MCF 10A (cell line): Measurements from ENCODE around the gene CRYBB3. TPM values are rescaled to one million over a fixed set of nuclear protein-coding genes. Genes with fewer than 3 reads are reported as not detected.

Source experiments
- BruUV-seq: library from RNA; stranded (reverse); fragments of 400-500 nt; replicated peaks from 2 replicates; lab custom pipeline; 2021; lab: Mats Ljungman, UMichigan
- CTCF ChIA-PET: fragments of 300-600 bp; sonication (Branson Sonifier 250); formaldehyde crosslinking; extraction: SDS; loops from one replicate; lab custom pipeline; 2021; ENCODE audit warnings: antibody characterized with exemption, inconsistent platforms; lab: Yijun Ruan, JAX
- POLR2A ChIA-PET: fragments of 300-600, 350-650 bp; sonication (Branson Sonifier 250); formaldehyde crosslinking; extraction: SDS; loops from one replicate; lab custom pipeline; 2020; ENCODE audit warnings: antibody characterized with exemption, inconsistent platforms; lab: Yijun Ruan, JAX
- DNase-seq: peaks from one replicate; pipeline ENCODE4 v3.0.0-alpha.2; 2018; ENCODE audit not compliant: unreplicated experiment
- H3K27ac Mint-ChIP-seq: one replicate; pipeline ENCODE4 v1.8.0; 2022; ENCODE audit warnings: mild to moderate bottlenecking, low read depth, mixed read lengths; ENCODE audit not compliant: unreplicated experiment
- H3K27me3 Mint-ChIP-seq: one replicate; pipeline ENCODE4 v1.8.0; 2022; ENCODE audit warnings: mixed read lengths; ENCODE audit not compliant: insufficient read depth, unreplicated experiment
- H3K36me3 Mint-ChIP-seq: one replicate; pipeline ENCODE4 v1.8.0; 2022; ENCODE audit warnings: mild to moderate bottlenecking, moderate library complexity, mixed read lengths; ENCODE audit not compliant: insufficient read depth, unreplicated experiment
- H3K4me1 Mint-ChIP-seq: one replicate; pipeline ENCODE4 v1.8.0; 2022; ENCODE audit warnings: mixed read lengths; ENCODE audit not compliant: insufficient read depth, unreplicated experiment
- H3K4me3 Mint-ChIP-seq: one replicate; pipeline ENCODE4 v1.8.0; 2022; ENCODE audit warnings: mild to moderate bottlenecking, moderate library complexity, mixed read lengths; ENCODE audit not compliant: unreplicated experiment
- H3K9me3 Mint-ChIP-seq: one replicate; pipeline ENCODE4 v1.8.0; 2022; ENCODE audit warnings: mixed read lengths; ENCODE audit not compliant: unreplicated experiment
- intact Hi-C: fragments of 100-400 bp; cut with micrococcal nuclease; formaldehyde crosslinking; loops from 2 replicates; pipeline ENCODE4 v1.14.1; 2022
- total RNA-seq: library from RNA; stranded (reverse); gene quantifications from 2 replicates; pipeline ENCODE4 v1.2.3, GENCODE V29; 2022
- TF ChIP-seq, protein P1 (sequence below): fragments of 200-600 bp; IDR thresholded peaks from one replicate; pipeline ENCODE4 v1.8.0; 2022; ENCODE audit warnings: antibody characterized with exemption, mild to moderate bottlenecking; ENCODE audit not compliant: unreplicated experiment

The CRYBB3 gene
- total RNA-seq, 1 experiment from 2014 or later: 0.61 TPM

DNA sequence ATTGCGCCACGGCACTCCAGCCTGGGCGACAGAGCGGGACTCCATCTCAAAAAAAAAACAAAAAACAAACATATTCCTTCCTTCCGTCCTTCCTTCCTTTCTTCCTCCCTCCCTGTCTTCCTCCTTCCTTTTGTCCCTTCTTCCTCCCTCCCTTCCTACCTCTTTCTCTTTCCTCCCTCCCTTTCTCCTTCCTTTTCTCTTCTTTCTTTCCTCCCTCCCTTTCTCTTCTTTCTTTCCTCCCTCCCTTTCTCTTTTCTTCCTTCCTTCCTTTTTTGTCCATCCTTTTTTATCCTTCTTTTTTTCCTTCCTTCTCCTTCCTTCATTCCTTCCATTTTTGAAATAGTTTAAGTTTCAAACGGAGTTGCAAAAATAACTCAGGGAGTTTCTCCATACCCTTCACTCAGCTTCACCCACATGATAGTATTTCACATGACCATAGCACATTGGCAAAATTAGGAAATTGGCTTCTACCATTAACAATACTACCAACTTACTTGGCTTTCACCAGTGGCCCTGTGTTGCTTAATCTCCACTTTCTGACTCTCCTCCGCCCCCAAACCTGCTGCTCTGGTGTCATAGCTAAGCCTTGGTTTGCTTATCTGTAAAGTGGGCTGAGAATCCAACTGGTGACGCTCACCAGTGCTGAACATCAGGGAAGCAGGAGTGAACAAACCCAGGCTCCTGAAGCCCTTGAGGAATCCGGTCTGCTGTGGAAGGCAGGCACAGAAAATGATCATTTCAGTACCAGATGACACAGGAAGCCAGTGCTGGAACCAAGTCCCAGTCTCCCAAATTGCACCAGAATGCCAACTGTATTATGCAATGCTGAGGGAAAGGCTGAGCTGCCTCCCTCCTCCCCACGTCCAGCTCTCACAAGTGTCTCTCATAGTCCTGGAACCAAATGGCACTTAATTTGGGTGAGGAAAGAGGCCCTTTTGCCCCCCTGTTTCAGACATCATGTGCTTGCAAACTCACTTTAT lies 17.2 kb upstream of the CRYBB3 start:
- H3K27me3 Mint-ChIP-seq: no peaks in the 10 kb centered on the region
- H3K36me3 Mint-ChIP-seq: peaks cover 93% of the 10 kb centered on the region
- H3K4me1 Mint-ChIP-seq: peaks cover 8% of the 10 kb centered on the region
- no peak overlapping the region for H3K4me3 Mint-ChIP-seq
- TF ChIP-seq, protein P1, sequence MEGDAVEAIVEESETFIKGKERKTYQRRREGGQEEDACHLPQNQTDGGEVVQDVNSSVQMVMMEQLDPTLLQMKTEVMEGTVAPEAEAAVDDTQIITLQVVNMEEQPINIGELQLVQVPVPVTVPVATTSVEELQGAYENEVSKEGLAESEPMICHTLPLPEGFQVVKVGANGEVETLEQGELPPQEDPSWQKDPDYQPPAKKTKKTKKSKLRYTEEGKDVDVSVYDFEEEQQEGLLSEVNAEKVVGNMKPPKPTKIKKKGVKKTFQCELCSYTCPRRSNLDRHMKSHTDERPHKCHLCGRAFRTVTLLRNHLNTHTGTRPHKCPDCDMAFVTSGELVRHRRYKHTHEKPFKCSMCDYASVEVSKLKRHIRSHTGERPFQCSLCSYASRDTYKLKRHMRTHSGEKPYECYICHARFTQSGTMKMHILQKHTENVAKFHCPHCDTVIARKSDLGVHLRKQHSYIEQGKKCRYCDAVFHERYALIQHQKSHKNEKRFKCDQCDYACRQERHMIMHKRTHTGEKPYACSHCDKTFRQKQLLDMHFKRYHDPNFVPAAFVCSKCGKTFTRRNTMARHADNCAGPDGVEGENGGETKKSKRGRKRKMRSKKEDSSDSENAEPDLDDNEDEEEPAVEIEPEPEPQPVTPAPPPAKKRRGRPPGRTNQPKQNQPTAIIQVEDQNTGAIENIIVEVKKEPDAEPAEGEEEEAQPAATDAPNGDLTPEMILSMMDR: no peak
- ChIA-PET CTCF (interaction anchor here (1.0 to 1.6 kb wide), 2 partner anchors 20 to 72 kb away, joined by 3 read pairs; no protein-coding TSS in a partner anchor), POLR2A (interaction anchor here (0.7 kb wide), 1 partner anchor 564 kb away, joined by 3 read pairs; no protein-coding TSS in a partner anchor)
- H3K9me3 Mint-ChIP-seq: no peaks in the 10 kb centered on the region
- no TSS peak for BruUV-seq
- DNase-seq: no peak
- peak overlapping the region; percentile 65 for H3K27ac Mint-ChIP-seq
- intact Hi-C loops: no loop called here

DNA sequence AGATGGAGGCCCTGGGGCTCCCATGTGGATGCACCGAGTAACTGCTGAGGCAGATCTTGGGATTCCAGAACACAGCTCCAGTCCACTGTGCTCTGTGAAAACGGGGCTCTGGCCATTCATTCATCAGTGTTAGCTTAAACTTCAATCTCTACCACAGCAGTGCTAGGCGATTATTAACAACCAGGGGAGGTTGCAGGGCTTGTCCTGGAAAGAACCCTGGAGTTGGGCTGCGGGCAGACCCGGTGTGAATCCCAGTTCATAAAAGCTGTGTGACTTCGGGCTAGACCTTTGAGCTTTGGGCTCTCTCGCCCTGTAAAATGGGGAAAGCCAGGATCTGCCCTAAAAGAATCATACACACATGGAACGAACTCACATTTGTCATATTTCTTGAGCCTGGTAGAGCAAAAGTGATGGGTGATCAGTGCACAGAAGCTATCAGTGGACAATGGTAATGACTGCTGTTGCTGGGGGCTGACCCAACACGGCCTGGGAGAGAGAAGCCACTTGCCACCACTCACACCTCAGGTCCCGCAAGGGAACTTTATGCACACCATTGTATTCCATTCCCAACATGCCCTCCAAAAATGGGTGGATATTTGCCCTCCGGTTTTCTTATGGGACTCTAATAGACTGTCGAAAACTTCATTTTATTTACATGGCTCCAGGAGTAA lies 15.6 kb upstream of the CRYBB3 start:
- no TSS peak for BruUV-seq
- Mint-ChIP-seq H3K27ac (no peak overlapping the region), H3K4me3 (no peak overlapping the region), H3K9me3 (no peaks in the 10 kb centered on the region), H3K27me3 (no peaks in the 10 kb centered on the region), H3K36me3 (peaks cover 93% of the 10 kb centered on the region), H3K4me1 (peaks cover 8% of the 10 kb centered on the region)
- no peak for DNase-seq
- TF ChIP-seq, protein P1: no peak
- intact Hi-C loops: no loop called here
- CTCF ChIA-PET: interaction anchor here (3.4 kb wide), 1 partner anchor 18 kb away, joined by 20 read pairs; no protein-coding TSS in a partner anchor
- POLR2A ChIA-PET: interaction anchor here (0.6 kb wide), 1 partner anchor 73 kb away, joined by 3 read pairs; no protein-coding TSS in a partner anchor

DNA sequence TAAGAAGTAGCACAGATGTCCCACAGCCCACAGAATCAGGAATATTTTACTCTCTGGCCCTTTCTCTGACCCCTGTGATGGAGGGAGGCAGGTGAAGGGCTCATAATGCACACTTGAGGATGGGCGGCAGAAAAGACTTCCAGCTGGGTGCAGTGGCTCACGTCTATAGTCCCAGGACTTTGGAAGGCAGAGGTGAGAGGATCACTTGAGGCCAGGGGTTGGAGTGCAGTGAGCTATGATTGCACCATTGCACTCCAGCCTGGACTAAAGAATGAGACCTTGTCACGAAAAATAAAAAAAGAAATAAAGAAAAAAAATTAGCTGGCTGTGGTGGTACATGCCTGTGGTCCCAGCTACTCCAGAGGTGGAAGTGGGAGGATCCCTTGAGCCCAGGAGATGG lies 13.5 kb upstream of the CRYBB3 start:
- TF ChIP-seq, protein P1: no peak
- CTCF ChIA-PET: interaction anchor here (0.7 to 3.4 kb wide), 4 partner anchors 11 to 233 kb away, joined by 3 to 20 read pairs (median 4); partner anchors contain the start of gene KIAA1671
- H3K27ac Mint-ChIP-seq: peak overlapping the region; percentile 54
- no peak overlapping the region for H3K4me3 Mint-ChIP-seq
- POLR2A ChIA-PET: no interaction called here
- DNase-seq: no peak
- no peaks in the 10 kb centered on the region for H3K9me3 Mint-ChIP-seq
- peaks cover 8% of the 10 kb centered on the region for H3K4me1 Mint-ChIP-seq
- H3K36me3 Mint-ChIP-seq: peaks cover 99% of the 10 kb centered on the region
- no peaks in the 10 kb centered on the region for H3K27me3 Mint-ChIP-seq
- intact Hi-C loops: no loop called here
- BruUV-seq: no TSS peak

DNA sequence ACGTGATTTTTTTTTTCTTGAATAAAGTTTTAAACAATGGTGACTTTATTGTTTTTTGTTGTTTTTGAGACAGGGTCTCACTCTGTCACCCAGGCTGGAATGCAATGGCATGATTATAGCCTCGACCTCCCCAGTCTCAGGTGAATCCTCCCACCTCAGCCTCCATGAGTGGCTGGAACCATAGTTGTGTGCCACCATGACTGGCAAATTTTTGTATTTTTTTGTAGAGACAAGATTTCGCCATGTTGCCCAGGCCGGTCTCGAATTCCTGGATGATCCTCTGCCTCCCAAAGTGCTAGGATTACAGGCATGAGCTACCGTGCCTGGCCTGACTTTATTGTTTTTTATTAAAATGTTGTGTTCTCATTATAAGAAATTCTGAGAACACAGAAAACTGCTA lies 12.2 kb upstream of the CRYBB3 start:
- peaks cover 98% of the 10 kb centered on the region for H3K36me3 Mint-ChIP-seq
- no peaks in the 10 kb centered on the region for H3K27me3 Mint-ChIP-seq
- no peak overlapping the region for H3K27ac Mint-ChIP-seq
- CTCF ChIA-PET: interaction anchor here (3.4 kb wide), 1 partner anchor 14 kb away, joined by 20 read pairs; no protein-coding TSS in a partner anchor
- no TSS peak for BruUV-seq
- intact Hi-C loops: no loop called here
- H3K9me3 Mint-ChIP-seq: no peaks in the 10 kb centered on the region
- DNase-seq: no peak
- peaks cover 3% of the 10 kb centered on the region for H3K4me1 Mint-ChIP-seq
- POLR2A ChIA-PET: interaction anchor here (0.6 kb wide), 1 partner anchor 83 kb away, joined by 3 read pairs; no protein-coding TSS in a partner anchor
- no peak overlapping the region for H3K4me3 Mint-ChIP-seq
- TF ChIP-seq, protein P1: no peak
